HepG2 (cell line): ENCODE data around the gene SLC22A15. TPM values are rescaled to one million over a fixed set of nuclear protein-coding genes. Genes with fewer than 3 reads are reported as not detected.

ENCODE experiments used
- ATAC-seq: fragments of 200-7000 bp; cut with Tn5 transposase; 3 replicates; pipeline ENCODE4 v1.9.1; 2020; ENCODE audit warnings: mild to moderate bottlenecking, moderate library complexity
- BruUV-seq: library from RNA; stranded (reverse); fragments of 400-500 nt; replicated peaks from 2 replicates; lab custom pipeline; 2021; lab: Mats Ljungman, UMichigan
- CTCF ChIA-PET: fragments of 300-600 bp; formaldehyde crosslinking; extraction: SDS; loops from one replicate; lab custom pipeline; 2021; ENCODE audit warnings: low total read pairs, inconsistent platforms, low intra/inter-chr PET ratio; lab: Yijun Ruan, JAX
- POLR2A ChIA-PET: fragments of 350-600 bp; sonication (Branson Sonifier 250); formaldehyde crosslinking; loops from one replicate; lab custom pipeline; 2020; ENCODE audit warnings: antibody characterized with exemption, inconsistent platforms; lab: Yijun Ruan, JAX
- DNase-seq: peaks from one replicate; pipeline ENCODE4 v3.0.0-alpha.2; 2015; ENCODE audit warnings: low spot score
- FAIRE-seq: peaks from 3 replicates; lab custom pipeline; 2011; peaks lifted over from hg19 to GRCh38; lab: Jason Lieb, UNC
- H2AFZ ChIP-seq: one replicate; pipeline ENCODE4 v1.6.1; 2011; ENCODE audit warnings: low read length, inconsistent platforms
- H3K27ac ChIP-seq: fragments of 300-600 bp; 3 replicates; pipeline ENCODE4 v1.8.0; 2011; ENCODE audit warnings: mixed run types, mild to moderate bottlenecking, mixed read lengths, low read length, inconsistent platforms; ENCODE audit not compliant: insufficient read depth; ENCODE audit errors: extremely low read length
- H3K27me3 ChIP-seq, 2 experiments: fragments of 200-600 bp in 1 of 2; 2 replicates in 1 of 2; 3 replicates in 1 of 2; pipeline versions ENCODE4 v1.6.0 to v1.8.0; 2011; ENCODE audit warnings: low read length in 2 of 2, mild to moderate bottlenecking in 2 of 2, moderate library complexity in 2 of 2, inconsistent platforms in 1 of 2; ENCODE audit not compliant: insufficient read depth in 2 of 2, control insufficient read depth in 1 of 2
- H3K36me3 ChIP-seq, 2 experiments: fragments of 200-600 bp in 1 of 2; replicated peaks in 1 of 2; 2 replicates in 1 of 2; 3 replicates in 1 of 2; pipeline versions ENCODE4 v1.5.1 to v1.8.0; 2011; ENCODE audit warnings: low read length in 2 of 2, inconsistent platforms in 1 of 2; ENCODE audit not compliant: insufficient read depth in 2 of 2, control insufficient read depth in 1 of 2
- H3K4me1 ChIP-seq: 2 replicates; pipeline ENCODE4 v1.5.1; 2012; ENCODE audit warnings: low read length, inconsistent platforms; ENCODE audit not compliant: insufficient read depth
- H3K4me2 ChIP-seq: 2 replicates; pipeline ENCODE4 v1.6.0; 2011; ENCODE audit warnings: low read depth, low read length, inconsistent platforms
- H3K4me3 ChIP-seq, 3 experiments: fragments of 200-600 bp in 1 of 3; sonication (generic), shearing (Covaris generic) in 1 of 3; replicated peaks in 1 of 3; 2 replicates each; pipeline ENCODE4 v1.5.1; 2011 to 2016; ENCODE audit warnings: low read length in 3 of 3, inconsistent platforms in 2 of 3, low read depth in 2 of 3, mild to moderate bottlenecking in 2 of 3, control low read depth in 1 of 3, mixed read lengths in 1 of 3; ENCODE audit not compliant: insufficient read depth in 1 of 3
- H3K79me2 ChIP-seq: one replicate; pipeline ENCODE4 v1.6.1; 2011; ENCODE audit warnings: low read length, inconsistent platforms; ENCODE audit not compliant: insufficient read depth
- H3K9ac ChIP-seq: 2 replicates; pipeline ENCODE4 v1.6.0; 2011; ENCODE audit warnings: mild to moderate bottlenecking, low read depth, low read length, inconsistent platforms; ENCODE audit not compliant: insufficient read depth
- H3K9me3 ChIP-seq: 2 replicates; pipeline ENCODE4 v1.5.1; 2012; ENCODE audit warnings: mild to moderate bottlenecking, low read length
- H4K20me1 ChIP-seq: 2 replicates; pipeline ENCODE4 v1.6.0; 2011; ENCODE audit warnings: inconsistent platforms, mild to moderate bottlenecking, low read length, moderate library complexity; ENCODE audit not compliant: insufficient read depth
- CEBPB ChIP-seq: IDR thresholded peaks from 2 replicates; pipeline ENCODE4 v1.6.1; 2011; ENCODE audit warnings: low read depth, low read length, improper control_type of control experiment, borderline replicate concordance
- CERS6 ChIP-seq: sonication (generic); formaldehyde crosslinking; IDR thresholded peaks from 2 replicates; pipeline ENCODE4 v1.5.0; 2020; ENCODE audit warnings: missing genetic modification reagents
- CREM ChIP-seq, 2 experiments: sonication (generic) in 1 of 2; formaldehyde crosslinking in 1 of 2; IDR thresholded peaks; 2 replicates each; pipeline versions ENCODE4 v1.4.0 to v1.6.1; 2016 to 2020; ENCODE audit warnings: antibody characterized with exemption in 1 of 2, mild to moderate bottlenecking in 1 of 2, missing genetic modification reagents in 1 of 2
- HOXA9 ChIP-seq: sonication (generic); formaldehyde crosslinking; IDR thresholded peaks from 2 replicates; pipeline ENCODE4 v1.8.1; 2022; ENCODE audit warnings: missing genetic modification reagents, mild to moderate bottlenecking, moderate library complexity, borderline replicate concordance
- MATR3 ChIP-seq: sonication (generic); formaldehyde crosslinking; IDR thresholded peaks from 2 replicates; pipeline ENCODE4 v1.4.0; 2020; ENCODE audit warnings: missing genetic modification reagents
- MYC ChIP-seq: sonication (generic); formaldehyde crosslinking; IDR thresholded peaks from 2 replicates; pipeline ENCODE4 v1.9.0; 2021; ENCODE audit warnings: missing genetic modification reagents, borderline replicate concordance
- RFX1 ChIP-seq: fragments of 450-650 bp; IDR thresholded peaks from 2 replicates; pipeline ENCODE4 v1.6.1; 2017
- SIX4 ChIP-seq: sonication (generic); formaldehyde crosslinking; IDR thresholded peaks from 2 replicates; pipeline ENCODE4 v1.4.0; 2020; ENCODE audit warnings: missing genetic modification reagents
- SKIL ChIP-seq: sonication (generic); formaldehyde crosslinking; IDR thresholded peaks from 2 replicates; pipeline ENCODE4 v1.8.0; 2022; ENCODE audit warnings: missing genetic modification reagents, mild to moderate bottlenecking, moderate library complexity, borderline replicate concordance
- ZNF24 ChIP-seq: fragments of 450-650 bp; IDR thresholded peaks from 2 replicates; pipeline ENCODE4 v1.6.1; 2017; ENCODE audit warnings: antibody characterized with exemption, mild to moderate bottlenecking
- ZNF275 ChIP-seq: sonication (generic); formaldehyde crosslinking; IDR thresholded peaks from 2 replicates; pipeline ENCODE4 v1.8.0; 2022; ENCODE audit warnings: missing genetic modification reagents, mild to moderate bottlenecking, inconsistent platforms, borderline replicate concordance
- ZNF605 ChIP-seq: sonication (generic); formaldehyde crosslinking; IDR thresholded peaks from 2 replicates; pipeline ENCODE4 v1.8.0; 2022; ENCODE audit warnings: mild to moderate bottlenecking, missing genetic modification reagents
- ZNF737 ChIP-seq: sonication (generic); formaldehyde crosslinking; IDR thresholded peaks from 2 replicates; pipeline ENCODE4 v1.5.0; 2020; ENCODE audit warnings: missing genetic modification reagents, mild to moderate bottlenecking, borderline replicate concordance
- ZSCAN25 ChIP-seq: sonication (generic); formaldehyde crosslinking; IDR thresholded peaks from 2 replicates; pipeline ENCODE4 v1.8.0; 2022; ENCODE audit warnings: mild to moderate bottlenecking, missing genetic modification reagents
- WGBS: methylation state at CpG from one replicate; pipeline ENCODE4 v1.1.6; 2017; ENCODE audit warnings: low lambda C conversion rate; 5-methylcytosine and 5-hydroxymethylcytosine counted together
- in situ Hi-C: cut with HindIII; loops from 2 replicates; pipeline ENCODE4 v1.10.0; 2017; ENCODE audit warnings: low pct_unique_long_range_greater_than_20kb; ENCODE audit not compliant: extremely low pct_ligation_motif_present
- intact Hi-C: fragments of 100-400 bp; cut with micrococcal nuclease; formaldehyde crosslinking; loops from one replicate; pipeline ENCODE4 v1.10.0; 2022; ENCODE audit not compliant: unreplicated experiment
- polyA plus RNA-seq, 8 experiments: library from polyadenylated mRNA; depleted of rRNA in 3 of 8; stranded (reverse) in 7 of 8; unstranded in 1 of 8; fragments of >200 nt; fragmentation: Illumina TruSeq in 4 of 8; extraction: Trizol in 4 of 8; gene quantifications; 2 replicates each; pipeline versions ENCODE4 v1.2.1 to v1.2.3, GENCODE V29; 2011 to 2016; ENCODE audit warnings: low read depth in 4 of 8, missing spikeins in 1 of 8, mixed read lengths in 1 of 8; ENCODE audit not compliant: insufficient read depth in 1 of 8
- total RNA-seq, 5 experiments: library from RNA; depleted of rRNA; stranded (reverse); fragments of >200 nt; fragmentation: Illumina TruSeq; extraction: Trizol; gene quantifications; 2 replicates each; pipeline ENCODE4 v1.2.3, GENCODE V29; 2016; ENCODE audit warnings: low read depth in 1 of 5
- TF ChIP-seq, protein P1 (sequence below): sonication (generic); formaldehyde crosslinking; IDR thresholded peaks from 2 replicates; pipeline ENCODE4 v1.5.0; 2020; ENCODE audit warnings: mild to moderate bottlenecking, low read depth, missing genetic modification reagents, borderline replicate concordance
- TF ChIP-seq, protein P2 (sequence below): sonication (generic); formaldehyde crosslinking; IDR thresholded peaks from 2 replicates; pipeline ENCODE4 v1.4.0; 2020; ENCODE audit warnings: mild to moderate bottlenecking, missing genetic modification reagents

The SLC22A15 gene
- total and polyA plus RNA-seq, 2 of the 13 experiments (the other 11 are each of a cell fraction or from before 2014, with no cell fraction given): 0.24 to 1.7 TPM

DNA sequence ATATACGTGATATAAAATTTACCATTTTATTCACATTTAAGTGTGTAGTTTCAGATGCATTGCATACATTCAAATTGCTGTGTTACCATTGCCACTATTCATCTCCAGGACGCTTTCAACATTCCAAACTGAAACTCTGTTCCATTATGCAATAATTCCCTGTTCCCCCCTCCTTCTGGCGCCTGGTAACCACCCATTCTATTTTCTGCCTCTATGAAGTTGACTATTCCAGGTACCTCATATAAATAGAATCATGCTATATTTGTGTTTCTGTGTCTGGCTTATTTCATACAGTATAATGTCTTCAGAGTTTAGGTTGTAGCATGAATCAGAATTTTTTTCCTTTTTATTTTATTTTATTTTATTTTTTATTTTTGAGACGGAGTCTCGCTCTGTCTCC, 41.7 kb downstream of the SLC22A15 start:
- WGBS: 77% methylated on average over 5 of the region's 5 CpGs
- H3K9me3 ChIP-seq: no peaks in the 10 kb centered on the region
- ChIA-PET CTCF (no interaction called here), POLR2A (no interaction called here)
- H3K4me2 ChIP-seq: no peak overlapping the region
- no peak for DNase-seq
- H2AFZ ChIP-seq: no peak overlapping the region
- in situ Hi-C loops (no loop called here), intact Hi-C loops (no loop called here)
- no peaks in the 10 kb centered on the region for H4K20me1 ChIP-seq
- H3K36me3 ChIP-seq: no peaks in the 10 kb centered on the region
- no peak overlapping the region for H3K27ac ChIP-seq
- BruUV-seq: no TSS peak
- H3K4me3 ChIP-seq: no peak overlapping the region
- no peaks in the 10 kb centered on the region for H3K79me2 ChIP-seq
- H3K27me3 ChIP-seq: no peaks in the 10 kb centered on the region
- no peaks in the 10 kb centered on the region for H3K4me1 ChIP-seq
- FAIRE-seq: no peak
- TF ChIP-seq MYC (no peak), ZNF275 (CRISPR knock-in tag) (no peak), CERS6 (CRISPR knock-in tag) (no peak), ZSCAN25 (CRISPR knock-in tag) (no peak), CEBPB (no peak), ZNF605 (no peak), RFX1 (no peak), SKIL (CRISPR knock-in tag) (no peak), ZNF737 (CRISPR knock-in tag) (no peak), HOXA9 (CRISPR knock-in tag) (no peak), ZNF24 (no peak), SIX4 (CRISPR knock-in tag) (no peak), MATR3 (CRISPR knock-in tag) (no peak), CREM (IDR thresholded peaks at IDR 0.05) (no peak), CREM (CRISPR knock-in tag; IDR thresholded peaks at IDR 0.05) (no peak)
- TF ChIP-seq, protein P1, sequence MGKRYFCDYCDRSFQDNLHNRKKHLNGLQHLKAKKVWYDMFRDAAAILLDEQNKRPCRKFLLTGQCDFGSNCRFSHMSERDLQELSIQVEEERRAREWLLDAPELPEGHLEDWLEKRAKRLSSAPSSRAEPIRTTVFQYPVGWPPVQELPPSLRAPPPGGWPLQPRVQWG: no peak
- TF ChIP-seq, protein P2, sequence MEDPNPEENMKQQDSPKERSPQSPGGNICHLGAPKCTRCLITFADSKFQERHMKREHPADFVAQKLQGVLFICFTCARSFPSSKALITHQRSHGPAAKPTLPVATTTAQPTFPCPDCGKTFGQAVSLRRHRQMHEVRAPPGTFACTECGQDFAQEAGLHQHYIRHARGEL (CRISPR knock-in tag): no peak
- TF ChIP-seq, all 625 proteins: peak for 0
- no peak overlapping the region for H3K9ac ChIP-seq
- ATAC-seq: no peak
